OCI-LY3 (cell line): ENCODE results near the gene KDM6A.

Source experiments
- H2AFZ ChIP-seq: fragments of 200-600, 300-600 bp; shearing (Covaris generic); 2 replicates; pipeline ENCODE4 v1.6.0; 2014; ENCODE audit warnings: antibody characterized with exemption, low read depth, low read length
- H3K27ac ChIP-seq: fragments of 200-600, 300-600 bp; sonication (generic); 2 replicates; pipeline ENCODE4 v1.5.1; 2014; ENCODE audit warnings: mild to moderate bottlenecking, low read length, moderate library complexity, mixed read lengths
- H3K27me3 ChIP-seq: fragments of 200-600, 300-600 bp; sonication (generic); 2 replicates; pipeline ENCODE4 v1.6.1; 2014; ENCODE audit warnings: low read depth, low read length, mixed read lengths
- H3K36me3 ChIP-seq: fragments of 200-600, 300-600 bp; sonication (generic); replicated peaks from 2 replicates; pipeline ENCODE3; 2014; ENCODE audit warnings: low read depth, low read length, mixed read lengths
- H3K4me1 ChIP-seq: fragments of 300-600, 200-600 bp; sonication (generic); 2 replicates; pipeline ENCODE4 v1.6.1; 2014; ENCODE audit warnings: low read length, mixed read lengths
- H3K4me2 ChIP-seq: fragments of 200-600, 300-600 bp; sonication (generic); 2 replicates; pipeline ENCODE4 v1.6.1; 2014; ENCODE audit warnings: low read length, mixed read lengths
- H3K4me3 ChIP-seq: fragments of 300-600, 200-600 bp; sonication (generic); 2 replicates; pipeline ENCODE4 v1.5.1; 2014; ENCODE audit warnings: antibody characterized with exemption, mild to moderate bottlenecking, low read length, moderate library complexity
- H3K79me2 ChIP-seq: fragments of 300-600, 200-600 bp; shearing (Covaris generic); 2 replicates; pipeline ENCODE4 v1.6.1; 2014; ENCODE audit warnings: mild to moderate bottlenecking, low read length, mixed read lengths
- H3K9ac ChIP-seq: fragments of 300-600, 200-600 bp; shearing (Covaris generic); 2 replicates; pipeline ENCODE4 v1.6.0; 2014; ENCODE audit warnings: mild to moderate bottlenecking, low read length, moderate library complexity
- H3K9me3 ChIP-seq: fragments of 200-600, 300-600 bp; shearing (Covaris generic); 2 replicates; pipeline ENCODE4 v1.6.1; 2014; ENCODE audit warnings: low read length, mixed read lengths; ENCODE audit not compliant: insufficient read depth
- H4K20me1 ChIP-seq: fragments of 200-600, 300-600 bp; sonication (generic); 2 replicates; pipeline ENCODE4 v1.6.1; 2016; ENCODE audit warnings: low read length, mixed read lengths; ENCODE audit not compliant: insufficient read depth
- EZH2phosphoT487 ChIP-seq: fragments of 200-600 bp; shearing (Covaris generic); IDR thresholded peaks from 2 replicates; pipeline ENCODE4 v1.6.1; 2018; ENCODE audit warnings: antibody characterized with exemption, mixed run types, low read depth
- TF ChIP-seq, protein P1 (sequence below): fragments of 200-600, 300-600 bp; sonication (generic); IDR thresholded peaks from 2 replicates; pipeline ENCODE4 v1.5.1; 2014; ENCODE audit warnings: antibody characterized with exemption, low read length, low read depth

The KDM6A gene

DNA sequence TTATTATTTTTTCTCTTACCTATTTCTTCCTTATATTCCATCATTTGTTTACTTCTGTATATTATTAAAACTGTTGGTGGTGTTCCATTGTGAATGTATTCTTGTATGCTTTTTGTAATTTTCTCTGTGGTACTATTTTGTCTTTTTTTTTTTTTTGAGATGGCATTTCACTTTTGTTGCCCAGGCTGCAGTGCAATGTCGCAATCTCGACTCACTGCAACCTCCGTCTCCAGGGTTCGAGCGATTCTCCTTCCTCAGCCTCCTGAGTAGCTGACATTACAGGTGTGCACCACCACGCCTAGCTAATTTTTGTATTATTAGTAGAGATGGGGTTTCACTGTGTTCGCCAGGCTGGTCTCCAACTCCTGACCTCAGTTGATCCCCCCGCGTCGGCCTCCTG lies 8.6 kb downstream of the KDM6A start:
- Histone ChIP-seq H3K4me3 (no peak overlapping the region), H3K36me3 (peaks cover 4% of the 10 kb centered on the region), H3K79me2 (peaks cover 98% of the 10 kb centered on the region), H2AFZ (no peak overlapping the region), H3K27ac (no peak overlapping the region), H4K20me1 (peaks cover 51% of the 10 kb centered on the region), H3K9me3 (no peaks in the 10 kb centered on the region), H3K4me1 (no peaks in the 10 kb centered on the region), H3K9ac (no peak overlapping the region), H3K27me3 (no peaks in the 10 kb centered on the region), H3K4me2 (no peak overlapping the region)
- TF ChIP-seq EZH2phosphoT487, result no peak
- TF ChIP-seq, protein P1, sequence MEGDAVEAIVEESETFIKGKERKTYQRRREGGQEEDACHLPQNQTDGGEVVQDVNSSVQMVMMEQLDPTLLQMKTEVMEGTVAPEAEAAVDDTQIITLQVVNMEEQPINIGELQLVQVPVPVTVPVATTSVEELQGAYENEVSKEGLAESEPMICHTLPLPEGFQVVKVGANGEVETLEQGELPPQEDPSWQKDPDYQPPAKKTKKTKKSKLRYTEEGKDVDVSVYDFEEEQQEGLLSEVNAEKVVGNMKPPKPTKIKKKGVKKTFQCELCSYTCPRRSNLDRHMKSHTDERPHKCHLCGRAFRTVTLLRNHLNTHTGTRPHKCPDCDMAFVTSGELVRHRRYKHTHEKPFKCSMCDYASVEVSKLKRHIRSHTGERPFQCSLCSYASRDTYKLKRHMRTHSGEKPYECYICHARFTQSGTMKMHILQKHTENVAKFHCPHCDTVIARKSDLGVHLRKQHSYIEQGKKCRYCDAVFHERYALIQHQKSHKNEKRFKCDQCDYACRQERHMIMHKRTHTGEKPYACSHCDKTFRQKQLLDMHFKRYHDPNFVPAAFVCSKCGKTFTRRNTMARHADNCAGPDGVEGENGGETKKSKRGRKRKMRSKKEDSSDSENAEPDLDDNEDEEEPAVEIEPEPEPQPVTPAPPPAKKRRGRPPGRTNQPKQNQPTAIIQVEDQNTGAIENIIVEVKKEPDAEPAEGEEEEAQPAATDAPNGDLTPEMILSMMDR, result no peak

DNA sequence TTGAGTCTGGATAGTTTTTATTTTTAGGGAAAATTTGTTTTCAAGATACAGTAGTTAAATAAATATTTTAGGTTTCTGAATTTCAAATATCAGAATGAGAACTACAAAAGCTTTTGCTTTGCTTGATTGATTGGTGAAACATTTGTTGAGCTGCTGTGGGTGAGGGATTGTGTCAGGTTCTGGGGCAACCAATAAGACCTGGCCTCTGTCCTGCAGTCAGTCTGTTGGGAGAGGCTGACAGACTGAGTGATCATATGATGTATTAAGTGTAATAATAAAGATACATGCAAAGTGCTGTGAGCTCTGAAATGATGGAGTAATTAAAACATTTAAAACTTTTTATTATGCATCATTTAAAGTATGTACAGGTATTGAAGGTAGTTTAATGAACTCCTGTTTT lies 9.6 kb downstream of the KDM6A start:
- no peak overlapping the region for H3K9ac ChIP-seq

DNA sequence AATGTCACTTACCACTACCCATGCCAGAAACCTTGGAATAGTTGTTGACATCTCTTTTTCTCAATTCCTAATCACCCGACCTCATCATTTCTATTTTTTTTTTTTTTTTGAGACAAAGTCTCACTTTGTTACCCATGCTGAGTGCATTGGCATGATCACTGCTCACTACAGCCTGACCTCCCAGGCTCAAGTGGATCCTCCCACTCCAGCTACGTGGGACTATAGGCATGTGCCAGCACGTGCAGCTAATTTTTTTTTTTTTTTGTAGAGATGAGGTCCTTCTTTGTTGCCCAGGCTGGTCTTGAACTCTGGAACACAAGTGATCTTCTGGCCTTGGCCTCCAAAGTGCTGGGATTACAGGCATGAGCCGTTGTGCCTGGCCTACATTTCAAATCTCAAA lies 12.0 kb downstream of the KDM6A start:
- Histone ChIP-seq H3K27ac (no peak overlapping the region), H3K79me2 (peaks cover 98% of the 10 kb centered on the region), H3K9ac (no peak overlapping the region), H3K27me3 (no peaks in the 10 kb centered on the region), H3K4me2 (no peak overlapping the region), H3K36me3 (peaks cover 2% of the 10 kb centered on the region), H3K4me3 (no peak overlapping the region), H3K9me3 (no peaks in the 10 kb centered on the region), H3K4me1 (peaks cover 8% of the 10 kb centered on the region; the same call in 1 of the 2 replicates), H4K20me1 (peaks cover 73% of the 10 kb centered on the region), H2AFZ (no peak overlapping the region)
- TF ChIP-seq, protein P1, result no peak
- no peak for TF ChIP-seq EZH2phosphoT487

More for the DNA sequence above, 9.6 kb downstream of the KDM6A start:
- Histone ChIP-seq H4K20me1 (peaks cover 56% of the 10 kb centered on the region), H3K79me2 (peaks cover 98% of the 10 kb centered on the region), H3K27me3 (no peaks in the 10 kb centered on the region), H3K4me3 (no peak overlapping the region), H3K36me3 (no peaks in the 10 kb centered on the region), H3K4me1 (no peaks in the 10 kb centered on the region), H2AFZ (no peak overlapping the region), H3K27ac (no peak overlapping the region), H3K4me2 (no peak overlapping the region), H3K9me3 (no peaks in the 10 kb centered on the region)
- no peak for TF ChIP-seq EZH2phosphoT487
- TF ChIP-seq, protein P1, result no peak

DNA sequence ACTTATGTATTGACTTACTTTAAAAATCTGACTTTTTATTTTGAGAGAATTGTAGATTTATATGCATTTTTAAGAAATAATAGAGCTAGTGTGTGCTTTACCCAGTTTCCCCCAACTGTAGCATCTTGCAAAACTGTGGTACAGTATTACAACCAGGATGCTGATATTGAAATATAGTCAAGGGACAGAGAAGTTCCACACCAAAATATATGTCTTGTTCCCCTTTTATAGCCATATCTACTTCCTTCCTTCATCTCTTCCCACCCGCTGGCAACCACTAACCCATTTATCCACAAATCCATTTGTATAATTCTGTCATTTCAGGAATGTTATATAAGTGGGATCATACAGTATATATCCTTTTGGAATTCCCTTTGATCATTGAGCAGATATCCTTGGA lies 16.8 kb downstream of the KDM6A start:
- Histone ChIP-seq H3K27me3 (no peaks in the 10 kb centered on the region), H3K79me2 (peaks cover 99% of the 10 kb centered on the region), H3K36me3 (peaks cover 3% of the 10 kb centered on the region), H4K20me1 (peaks cover 63% of the 10 kb centered on the region), H3K4me1 (peaks cover 8% of the 10 kb centered on the region; the same call in 1 of the 2 replicates), H3K27ac (no peak overlapping the region), H2AFZ (no peak overlapping the region), H3K4me2 (no peak overlapping the region), H3K9ac (no peak overlapping the region), H3K4me3 (no peak overlapping the region), H3K9me3 (no peaks in the 10 kb centered on the region)
- TF ChIP-seq, protein P1, result no peak
- no peak for TF ChIP-seq EZH2phosphoT487
